Measurements from ENCODE around the gene LGALS7.

Gene LGALS7

GRCh38 chr19:38737281-38737865, 35.9 kb downstream of the LGALS7 start:
- H3K9me3 ChIP-seq (ENCODE audit: severe bottlenecking), result no peaks in the 10 kb centered on the region
- no peak for TF ChIP-seq CTCF (IDR thresholded peaks at IDR 0.05; ENCODE audit: low read depth, low read length)
- no peak for DNase-seq
- no peaks in the 10 kb centered on the region for H3K27me3 ChIP-seq (ENCODE audit: insufficient read depth, low read depth, severe bottlenecking)
- H3K27ac ChIP-seq, result no peak overlapping the region
- H3K4me3 ChIP-seq (ENCODE audit: low read depth, low read length), result peak overlapping the region; percentile 5; the same call in 1 of the 2 replicates
- H3K36me3 ChIP-seq, result peaks cover 4% of the 10 kb centered on the region

GRCh38 chr19:38736413-38737280, 36.7 kb downstream of the LGALS7 start:
- Histone ChIP-seq H3K9me3 (ENCODE audit: severe bottlenecking) (no peaks in the 10 kb centered on the region), H3K4me3 (ENCODE audit: low read depth, low read length) (peak overlapping the region; percentile 41), H3K27me3 (ENCODE audit: insufficient read depth, low read depth, severe bottlenecking) (no peaks in the 10 kb centered on the region), H3K27ac (no peak overlapping the region), H3K36me3 (peaks cover 11% of the 10 kb centered on the region)
- TF ChIP-seq CTCF (IDR thresholded peaks at IDR 0.05; ENCODE audit: low read depth, low read length), result no peak
- peak; percentile 88 for DNase-seq

GRCh38 chr19:38736036-38736412, 37.3 kb downstream of the LGALS7 start:
- Histone ChIP-seq H3K27me3 (ENCODE audit: insufficient read depth, low read depth, severe bottlenecking) (no peaks in the 10 kb centered on the region), H3K27ac (no peak overlapping the region), H3K4me3 (ENCODE audit: low read depth, low read length) (peak overlapping the region; percentile 41), H3K36me3 (peaks cover 17% of the 10 kb centered on the region), H3K9me3 (ENCODE audit: severe bottlenecking) (no peaks in the 10 kb centered on the region)
- 0 out of 2 replicates have a peak, but pooled peaks have one; percentile 7 for TF ChIP-seq CTCF (IDR thresholded peaks at IDR 0.05; ENCODE audit: low read depth, low read length)
- DNase-seq, result peak; percentile 61

- H3K4me3 ChIP-seq (ENCODE audit: low read depth, low read length), result peak overlapping the region; percentile 44
- no peak for TF ChIP-seq CTCF (IDR thresholded peaks at IDR 0.05; ENCODE audit: low read depth, low read length)
Observed at GRCh38 chr19:38735257-38735686, 38.0 kb downstream of the LGALS7 start.

GRCh38 chr19:38734426-38735256, 38.7 kb downstream of the LGALS7 start:
- no peak for TF ChIP-seq CTCF (IDR thresholded peaks at IDR 0.05; ENCODE audit: low read depth, low read length)
- no peaks in the 10 kb centered on the region for H3K9me3 ChIP-seq (ENCODE audit: severe bottlenecking)
- no peaks in the 10 kb centered on the region for H3K27me3 ChIP-seq (ENCODE audit: insufficient read depth, low read depth, severe bottlenecking)
- H3K27ac ChIP-seq, result peak overlapping the region; percentile 36; the same call in 1 of the 2 replicates
- H3K36me3 ChIP-seq, result peaks cover 25% of the 10 kb centered on the region
- peak overlapping the region; percentile 44 for H3K4me3 ChIP-seq (ENCODE audit: low read depth, low read length)
- no peak for DNase-seq

More at GRCh38 chr19:38735257-38735686, 38.0 kb downstream of the LGALS7 start:
- Histone ChIP-seq H3K27ac (peak overlapping the region; percentile 36), H3K36me3 (peaks cover 23% of the 10 kb centered on the region), H3K27me3 (ENCODE audit: insufficient read depth, low read depth, severe bottlenecking) (no peaks in the 10 kb centered on the region), H3K9me3 (ENCODE audit: severe bottlenecking) (no peaks in the 10 kb centered on the region)
- peak; percentile 56 for DNase-seq
